K562 (cell line): Measurements from ENCODE around the gene PTPN12. TPM values are rescaled to one million over a fixed set of nuclear protein-coding genes. Genes with fewer than 3 reads are reported as not detected.

Experiments
- ATAC-seq: fragments of 200-7000 bp; cut with Tn5 transposase; 3 replicates; pipeline ENCODE4 v1.9.1; 2020; ENCODE audit warnings: moderate library complexity
- BruUV-seq: library from RNA; stranded (reverse); fragments of 400-500 nt; replicated peaks from 2 replicates; lab custom pipeline; 2021; lab: Mats Ljungman, UMichigan
- CTCF ChIA-PET: fragments of 300-600 bp; formaldehyde crosslinking; extraction: SDS; loops from one replicate; lab custom pipeline; 2021; ENCODE audit warnings: low intra/inter-chr PET ratio; lab: Yijun Ruan, JAX
- POLR2A ChIA-PET: fragments of 300-600, 350-650 bp; sonication (Branson Sonifier 250); formaldehyde crosslinking; extraction: SDS; loops from one replicate; lab custom pipeline; 2021; ENCODE audit warnings: antibody characterized with exemption, inconsistent platforms; lab: Yijun Ruan, JAX
- DNase-seq, 4 experiments: peaks; one replicate each; pipeline versions ENCODE4 v3.0.0 to v3.0.0-alpha.2; 2011 to 2018; ENCODE audit warnings: low spot score in 3 of 4, mixed read lengths in 3 of 4; ENCODE audit errors: extremely low read depth in 1 of 4
- FAIRE-seq: peaks from 2 replicates; lab custom pipeline; 2011; peaks lifted over from hg19 to GRCh38; lab: Jason Lieb, UNC
- H2AFZ ChIP-seq: 2 replicates; pipeline ENCODE4 v1.6.0; 2011; ENCODE audit warnings: low read depth, low read length, control low read depth, inconsistent platforms
- H3K27ac ChIP-seq: fragments of 200-600 bp; 3 replicates; pipeline ENCODE4 v1.8.0; 2011; ENCODE audit warnings: low read depth, mild to moderate bottlenecking, control low read depth, inconsistent platforms, low read length, moderate library complexity, mixed read lengths; ENCODE audit errors: extremely low read depth
- H3K27me3 ChIP-seq, 2 experiments: fragments of 300-600 bp in 1 of 2; 2 replicates in 1 of 2; 3 replicates in 1 of 2; pipeline versions ENCODE4 v1.6.0 to v1.8.0; 2011; ENCODE audit warnings: inconsistent platforms in 2 of 2, low read length in 2 of 2, mild to moderate bottlenecking in 1 of 2, mixed read lengths in 1 of 2, moderate library complexity in 1 of 2; ENCODE audit not compliant: control insufficient read depth in 2 of 2, insufficient read depth in 2 of 2
- H3K36me3 ChIP-seq: fragments of 300-600 bp; 3 replicates; pipeline ENCODE4 v1.8.0; 2011; ENCODE audit warnings: mild to moderate bottlenecking, low read length, inconsistent platforms; ENCODE audit not compliant: control insufficient read depth, insufficient read depth
- H3K4me1 ChIP-seq, 2 experiments: fragments of 200-600 bp in 1 of 2; replicated peaks in 1 of 2; 2 replicates in 1 of 2; 3 replicates in 1 of 2; pipeline versions ENCODE4 v1.5.1 to v1.8.0; 2011; ENCODE audit warnings: inconsistent platforms in 2 of 2, low read length in 2 of 2, mild to moderate bottlenecking in 1 of 2, mixed read lengths in 1 of 2, moderate library complexity in 1 of 2; ENCODE audit not compliant: control insufficient read depth in 2 of 2, insufficient read depth in 2 of 2
- H3K4me2 ChIP-seq: 2 replicates; pipeline ENCODE4 v1.6.1; 2011; ENCODE audit warnings: low read length, control low read depth, inconsistent platforms, mixed read lengths; ENCODE audit not compliant: insufficient read depth
- H3K4me3 ChIP-seq: fragments of 200-600 bp; sonication (generic), shearing (Covaris generic); 2 replicates; pipeline ENCODE4 v1.5.1; 2016; ENCODE audit warnings: control low read depth, inconsistent platforms
- H3K79me2 ChIP-seq: fragments of 200-600 bp; 3 replicates; pipeline ENCODE4 v1.8.0; 2011; ENCODE audit warnings: low read length, inconsistent platforms; ENCODE audit not compliant: control insufficient read depth, insufficient read depth
- H3K9ac ChIP-seq, 2 experiments: 2 replicates each; pipeline versions ENCODE4 v1.6.0 to v1.6.1; 2011; ENCODE audit warnings: low read depth in 2 of 2, low read length in 2 of 2, control low read depth in 1 of 2, inconsistent platforms in 1 of 2, mild to moderate bottlenecking in 1 of 2, mixed read lengths in 1 of 2; ENCODE audit not compliant: insufficient read depth in 1 of 2
- H3K9me1 ChIP-seq: one replicate; pipeline ENCODE4 v1.6.0; 2011; ENCODE audit warnings: inconsistent platforms, mild to moderate bottlenecking, low read length, moderate library complexity; ENCODE audit not compliant: control insufficient read depth, insufficient read depth
- H3K9me3 ChIP-seq: replicated peaks from 2 replicates; pipeline ENCODE4 v1.5.1; 2011; ENCODE audit warnings: low read depth, low read length, inconsistent platforms; ENCODE audit not compliant: control insufficient read depth, insufficient read depth
- H4K20me1 ChIP-seq: replicated peaks from 2 replicates; pipeline ENCODE4 v1.6.1; 2011; ENCODE audit warnings: low read length, inconsistent platforms, mixed read lengths; ENCODE audit not compliant: control insufficient read depth, insufficient read depth
- ARID3A ChIP-seq: IDR thresholded peaks from 2 replicates; pipeline ENCODE4 v1.6.1; 2012; ENCODE audit warnings: low read depth, low read length, improper control_type of control experiment, borderline replicate concordance
- CHCHD3 ChIP-seq: fragments of 250-450 bp; sonication (Bioruptor Pico); IDR thresholded peaks from 2 replicates; pipeline ENCODE4 v2.1.2; 2022; ENCODE audit warnings: mild to moderate bottlenecking
- ELF4 ChIP-seq: fragments of 450-650 bp; formaldehyde crosslinking; IDR thresholded peaks from 2 replicates; pipeline ENCODE4 v1.4.0; 2022; ENCODE audit warnings: missing genetic modification characterization
- MLLT1 ChIP-seq, 2 experiments: fragments of 450-650 bp; IDR thresholded peaks; 2 replicates each; pipeline ENCODE4 v1.6.1; 2016
- MLX ChIP-seq, 2 experiments: fragments of 450-650 bp in 1 of 2; sonication (generic) in 1 of 2; formaldehyde crosslinking; conservative IDR thresholded peaks; 2 replicates each; pipeline versions ENCODE4 v1.4.0 to v1.8.1; 2020 to 2022; ENCODE audit warnings: mild to moderate bottlenecking in 1 of 2, missing genetic modification reagents in 1 of 2
- NR1H2 ChIP-seq: sonication (generic); formaldehyde crosslinking; IDR thresholded peaks from 2 replicates; pipeline ENCODE4 v1.4.0; 2020; ENCODE audit warnings: mild to moderate bottlenecking, missing genetic modification reagents
- NR2F6 ChIP-seq: fragments of 450-650 bp; formaldehyde crosslinking; IDR thresholded peaks from 2 replicates; pipeline ENCODE4 v1.4.0; 2020; ENCODE audit warnings: mild to moderate bottlenecking
- POU5F1 ChIP-seq: fragments of 150-350 bp; IDR thresholded peaks from 2 replicates; pipeline ENCODE4 v1.6.1; 2014; ENCODE audit warnings: borderline replicate concordance, low read length, low read depth, mild to moderate bottlenecking; ENCODE audit not compliant: partially characterized antibody
- WGBS: fragments of 100-300 bp; shearing (Covaris generic); methylation state at CpG from one replicate; pipeline ENCODE4 v1.1.6; 2016; ENCODE audit warnings: low coverage, mixed read lengths; ENCODE audit not compliant: insufficient coverage; ENCODE audit errors: missing lambda C conversion rate; 5-methylcytosine and 5-hydroxymethylcytosine counted together
- in situ Hi-C: fragments of 300-500 bp; cut with MboI; formaldehyde crosslinking; loops from 4 replicates; pipeline ENCODE4 v1.15.0; 2018; ENCODE audit warnings: inconsistent platforms, mixed read lengths
- intact Hi-C: fragments of 100-400 bp; cut with micrococcal nuclease; formaldehyde crosslinking; loops from 2 replicates; pipeline ENCODE4 v1.14.2; 2022
- polyA plus RNA-seq, 8 experiments: library from polyadenylated mRNA; depleted of rRNA in 4 of 8; stranded (reverse) in 5 of 8; unstranded in 3 of 8; fragments of >200 nt; fragmentation: Nextera tagmentation in 2 of 8; fragmentation: Illumina TruSeq in 1 of 8; extraction: Ambion mirVana in 2 of 8; extraction: Trizol in 1 of 8; gene quantifications; 2 replicates each; pipeline versions ENCODE4 v1.2.1 to v1.2.3, GENCODE V29; 2011 to 2014; ENCODE audit warnings: inconsistent platforms in 1 of 8, missing spikeins in 1 of 8
- total RNA-seq, 7 experiments: library from RNA; depleted of rRNA in 6 of 7; stranded (reverse); fragments of >200 nt in 6 of 7; fragmentation: Illumina TruSeq in 2 of 7; extraction: Trizol in 2 of 7; gene quantifications; 2 replicates each; pipeline versions ENCODE4 v1.2.1 to v1.2.3, GENCODE V29; 2011 to 2021; ENCODE audit warnings: low replicate concordance in 1 of 7
- TF ChIP-seq, protein P1 (sequence below): IDR thresholded peaks from 2 replicates; pipeline ENCODE4 v1.6.1; 2011; ENCODE audit warnings: borderline replicate concordance, low read depth, mild to moderate bottlenecking, moderate library complexity, low read length; ENCODE audit not compliant: insufficient read depth, poor library complexity, severe bottlenecking
- TF ChIP-seq, protein P2 (sequence below): sonication (generic); formaldehyde crosslinking; IDR thresholded peaks from 2 replicates; pipeline ENCODE4 v1.8.0; 2022; ENCODE audit warnings: mild to moderate bottlenecking, missing genetic modification reagents
- TF ChIP-seq, protein P3 (sequence below), 2 experiments: fragments of 150-350 bp in 1 of 2; IDR thresholded peaks; 2 replicates each; pipeline ENCODE4 v1.6.1; 2012 to 2016; ENCODE audit warnings: low read depth in 2 of 2, low read length in 2 of 2, mild to moderate bottlenecking in 1 of 2, moderate library complexity in 1 of 2

Gene PTPN12
- total and polyA plus RNA-seq, 9 of the 15 experiments (the other 6 are each of a cell fraction or from before 2014, with no cell fraction given), result 15.3 to 79.8 (median 26.6) TPM

GRCh38 chr7:77571801-77572200 lies 34.7 kb downstream of the PTPN12 start:
- peaks cover 46% of the 10 kb centered on the region for H3K36me3 ChIP-seq
- no peaks in the 10 kb centered on the region for H3K27me3 ChIP-seq
- no peaks in the 10 kb centered on the region for H4K20me1 ChIP-seq
- H3K9me1 ChIP-seq, result no peaks in the 10 kb centered on the region
- CTCF ChIA-PET, result no interaction called here
- ATAC-seq, result no peak
- no peak overlapping the region for H2AFZ ChIP-seq
- no peak for DNase-seq
- POLR2A ChIA-PET, result no interaction called here
- no peaks in the 10 kb centered on the region for H3K9me3 ChIP-seq
- no peaks in the 10 kb centered on the region for H3K4me1 ChIP-seq
- H3K4me2 ChIP-seq, result no peak overlapping the region
- no peak overlapping the region for H3K4me3 ChIP-seq
- H3K27ac ChIP-seq, result no peak overlapping the region
- no TSS peak for BruUV-seq
- intact Hi-C loops (no loop called here), in situ Hi-C loops (no loop called here)
- no peak overlapping the region for H3K9ac ChIP-seq
- 86% methylated on average over 6 of the region's 6 CpGs for WGBS
- H3K79me2 ChIP-seq, result peaks cover 26% of the 10 kb centered on the region
- no peak for FAIRE-seq
- TF ChIP-seq, protein P1, sequence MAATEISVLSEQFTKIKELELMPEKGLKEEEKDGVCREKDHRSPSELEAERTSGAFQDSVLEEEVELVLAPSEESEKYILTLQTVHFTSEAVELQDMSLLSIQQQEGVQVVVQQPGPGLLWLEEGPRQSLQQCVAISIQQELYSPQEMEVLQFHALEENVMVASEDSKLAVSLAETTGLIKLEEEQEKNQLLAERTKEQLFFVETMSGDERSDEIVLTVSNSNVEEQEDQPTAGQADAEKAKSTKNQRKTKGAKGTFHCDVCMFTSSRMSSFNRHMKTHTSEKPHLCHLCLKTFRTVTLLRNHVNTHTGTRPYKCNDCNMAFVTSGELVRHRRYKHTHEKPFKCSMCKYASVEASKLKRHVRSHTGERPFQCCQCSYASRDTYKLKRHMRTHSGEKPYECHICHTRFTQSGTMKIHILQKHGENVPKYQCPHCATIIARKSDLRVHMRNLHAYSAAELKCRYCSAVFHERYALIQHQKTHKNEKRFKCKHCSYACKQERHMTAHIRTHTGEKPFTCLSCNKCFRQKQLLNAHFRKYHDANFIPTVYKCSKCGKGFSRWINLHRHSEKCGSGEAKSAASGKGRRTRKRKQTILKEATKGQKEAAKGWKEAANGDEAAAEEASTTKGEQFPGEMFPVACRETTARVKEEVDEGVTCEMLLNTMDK, result no peak
- TF ChIP-seq POU5F1 (no peak), MLLT1 (IDR thresholded peaks at IDR 0.05) (no peak), ARID3A (no peak), MLX (CRISPR knock-in tag; conservative IDR thresholded peaks at IDR 0.05) (no peak), NR2F6 (no peak), CHCHD3 (CRISPR knock-in tag) (no peak), ELF4 (CRISPR knock-in tag) (no peak), NR1H2 (no peak)
- TF ChIP-seq, protein P2, sequence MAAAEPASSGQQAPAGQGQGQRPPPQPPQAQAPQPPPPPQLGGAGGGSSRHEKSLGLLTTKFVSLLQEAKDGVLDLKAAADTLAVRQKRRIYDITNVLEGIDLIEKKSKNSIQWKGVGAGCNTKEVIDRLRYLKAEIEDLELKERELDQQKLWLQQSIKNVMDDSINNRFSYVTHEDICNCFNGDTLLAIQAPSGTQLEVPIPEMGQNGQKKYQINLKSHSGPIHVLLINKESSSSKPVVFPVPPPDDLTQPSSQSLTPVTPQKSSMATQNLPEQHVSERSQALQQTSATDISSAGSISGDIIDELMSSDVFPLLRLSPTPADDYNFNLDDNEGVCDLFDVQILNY (CRISPR knock-in tag), result no peak
- TF ChIP-seq, protein P3, sequence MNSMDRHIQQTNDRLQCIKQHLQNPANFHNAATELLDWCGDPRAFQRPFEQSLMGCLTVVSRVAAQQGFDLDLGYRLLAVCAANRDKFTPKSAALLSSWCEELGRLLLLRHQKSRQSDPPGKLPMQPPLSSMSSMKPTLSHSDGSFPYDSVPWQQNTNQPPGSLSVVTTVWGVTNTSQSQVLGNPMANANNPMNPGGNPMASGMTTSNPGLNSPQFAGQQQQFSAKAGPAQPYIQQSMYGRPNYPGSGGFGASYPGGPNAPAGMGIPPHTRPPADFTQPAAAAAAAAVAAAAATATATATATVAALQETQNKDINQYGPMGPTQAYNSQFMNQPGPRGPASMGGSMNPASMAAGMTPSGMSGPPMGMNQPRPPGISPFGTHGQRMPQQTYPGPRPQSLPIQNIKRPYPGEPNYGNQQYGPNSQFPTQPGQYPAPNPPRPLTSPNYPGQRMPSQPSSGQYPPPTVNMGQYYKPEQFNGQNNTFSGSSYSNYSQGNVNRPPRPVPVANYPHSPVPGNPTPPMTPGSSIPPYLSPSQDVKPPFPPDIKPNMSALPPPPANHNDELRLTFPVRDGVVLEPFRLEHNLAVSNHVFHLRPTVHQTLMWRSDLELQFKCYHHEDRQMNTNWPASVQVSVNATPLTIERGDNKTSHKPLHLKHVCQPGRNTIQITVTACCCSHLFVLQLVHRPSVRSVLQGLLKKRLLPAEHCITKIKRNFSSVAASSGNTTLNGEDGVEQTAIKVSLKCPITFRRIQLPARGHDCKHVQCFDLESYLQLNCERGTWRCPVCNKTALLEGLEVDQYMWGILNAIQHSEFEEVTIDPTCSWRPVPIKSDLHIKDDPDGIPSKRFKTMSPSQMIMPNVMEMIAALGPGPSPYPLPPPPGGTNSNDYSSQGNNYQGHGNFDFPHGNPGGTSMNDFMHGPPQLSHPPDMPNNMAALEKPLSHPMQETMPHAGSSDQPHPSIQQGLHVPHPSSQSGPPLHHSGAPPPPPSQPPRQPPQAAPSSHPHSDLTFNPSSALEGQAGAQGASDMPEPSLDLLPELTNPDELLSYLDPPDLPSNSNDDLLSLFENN (IDR thresholded peaks at IDR 0.05; ENCODE audit: low read depth in 2 of 2, low read length in 2 of 2), result no peak
